BLaER1 treated with 17β-estradiol and CSF1 and Interleukin-3, amounts not matched to agents 10 nM and 100 nM (cell line): ENCODE results near the gene ENC1.

Source experiments
- H3K27ac ChIP-seq, 11 experiments: shearing (Covaris generic); formaldehyde crosslinking; 2 replicates each; pipeline ENCODE4 v1.8.1; 2022
- H3K27me3 ChIP-seq, 11 experiments: shearing (Covaris generic); formaldehyde crosslinking; 2 replicates each; pipeline ENCODE4 v1.8.1; 2022
- H3K36me3 ChIP-seq, 11 experiments: shearing (Covaris generic); formaldehyde crosslinking; 2 replicates each; pipeline ENCODE4 v1.8.1; 2022
- H3K4me1 ChIP-seq, 10 experiments: shearing (Covaris generic); formaldehyde crosslinking; 2 replicates each; pipeline ENCODE4 v1.8.1; 2022
- H3K4me2 ChIP-seq, 11 experiments: shearing (Covaris generic); formaldehyde crosslinking; 2 replicates each; pipeline ENCODE4 v1.8.1; 2022
- H3K4me3 ChIP-seq, 10 experiments: shearing (Covaris generic); formaldehyde crosslinking; 2 replicates each; pipeline ENCODE4 v1.8.1; 2022
- H3K9ac ChIP-seq, 11 experiments: shearing (Covaris generic); formaldehyde crosslinking; 2 replicates each; pipeline ENCODE4 v1.8.1; 2022
- H3K9me3 ChIP-seq, 11 experiments: shearing (Covaris generic); formaldehyde crosslinking; replicated peaks in 1 of 11; 2 replicates each; pipeline ENCODE4 v1.8.1; 2022
- H4K20me1 ChIP-seq, 11 experiments: shearing (Covaris generic); formaldehyde crosslinking; 2 replicates each; pipeline ENCODE4 v1.8.1; 2022
- Cebpa-rat ChIP-seq, 11 experiments: shearing (Covaris generic); IDR thresholded peaks; 2 replicates each; pipeline ENCODE4 v1.8.1; 2022

ENC1 gene

GRCh38 chr5:74648835-74649293, 8.3 kb upstream of the ENC1 start:
- Histone ChIP-seq H3K9me3 (no peaks in the 10 kb centered on the region), H3K4me2 (peak overlapping the region in 2 of 11 experiments; percentile 25 to 31; a peak in 3 of 22 replicates), H3K27ac (no peak overlapping the region; a peak in 1 of 22 replicates), H3K9ac (no peak overlapping the region), H3K4me1 (peaks cover 2 to 49% (median 18%) of the 10 kb centered on the region in 10 experiments; a peak in 19 of 20 replicates), H4K20me1 (no peaks in the 10 kb centered on the region), H3K27me3 (no peaks in the 10 kb centered on the region), H3K4me3 (no peak overlapping the region), H3K36me3 (no peaks in the 10 kb centered on the region)
- TF ChIP-seq Cebpa-rat (IDR thresholded peaks at IDR 0.05) = no peak

DNA sequence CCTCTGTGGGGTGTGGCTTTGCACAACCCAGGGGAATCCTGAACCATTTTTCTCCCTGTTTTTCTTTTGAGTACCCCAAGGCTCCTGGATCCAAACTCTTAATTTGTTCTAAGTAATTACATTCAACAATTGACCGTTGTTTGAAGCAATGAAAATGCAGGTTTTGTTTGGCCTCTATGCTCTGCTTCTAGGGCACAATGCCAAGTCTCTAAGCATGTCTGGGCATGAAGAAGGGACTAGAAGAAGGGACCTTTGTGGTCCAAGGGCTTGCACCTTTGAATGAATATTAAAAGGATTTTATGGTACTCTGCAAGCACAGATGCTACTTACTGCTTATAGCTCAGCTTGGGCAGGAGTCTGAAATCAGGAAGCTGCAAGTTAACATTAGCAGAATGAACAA, 6.6 kb upstream of the ENC1 start:
- H3K27ac ChIP-seq = peak overlapping the region in 1 of 11 experiments; percentile 7; a peak in 2 of 22 replicates

GRCh38 chr5:74643111-74643562, 2.6 kb upstream of the ENC1 start:
- H3K4me3 ChIP-seq = peak overlapping the region in 2 of 10 experiments; percentile 2 to 3; a peak in 4 of 20 replicates
- no peaks in the 10 kb centered on the region for H3K27me3 ChIP-seq
- no peaks in the 10 kb centered on the region for H3K9me3 ChIP-seq
- peaks cover 14 to 23% (median 22%) of the 10 kb centered on the region in 11 experiments; a peak in 21 of 22 replicates for H4K20me1 ChIP-seq
- peak overlapping the region; percentile 73 to 99 (median 94); a peak in 21 of 22 replicates for H3K4me2 ChIP-seq
- peak in 10 of 11 experiments; percentile 69 to 95 (median 89); a peak in 18 of 22 replicates for TF ChIP-seq Cebpa-rat (IDR thresholded peaks at IDR 0.05)
- H3K36me3 ChIP-seq = peaks cover 0 to 8% (median 0%) of the 10 kb centered on the region in 11 experiments; a peak in 1 of 22 replicates
- H3K9ac ChIP-seq = peak overlapping the region; percentile 59 to 96 (median 93); a peak in 20 of 22 replicates
- H3K4me1 ChIP-seq = peaks cover 36 to 76% (median 53%) of the 10 kb centered on the region in 10 experiments
- peak overlapping the region; percentile 67 to 98 (median 94) for H3K27ac ChIP-seq

More for the DNA sequence above, 6.6 kb upstream of the ENC1 start:
- Histone ChIP-seq H3K4me3 (no peak overlapping the region), H4K20me1 (no peaks in the 10 kb centered on the region), H3K36me3 (no peaks in the 10 kb centered on the region), H3K9me3 (no peaks in the 10 kb centered on the region), H3K27me3 (no peaks in the 10 kb centered on the region), H3K4me1 (peaks cover 20 to 67% (median 35%) of the 10 kb centered on the region in 10 experiments; a peak in 19 of 20 replicates), H3K9ac (no peak overlapping the region; a peak in 1 of 22 replicates), H3K4me2 (peak overlapping the region in 3 of 11 experiments; percentile 0 to 54 (median 3); a peak in 3 of 22 replicates)
- TF ChIP-seq Cebpa-rat (IDR thresholded peaks at IDR 0.05) = no peak

GRCh38 chr5:74642543-74642863, 2.0 kb upstream of the ENC1 start:
- Histone ChIP-seq H3K27me3 (no peaks in the 10 kb centered on the region), H3K4me3 (peak overlapping the region in 2 of 10 experiments; percentile 75 to 97; a peak in 3 of 20 replicates), H3K4me1 (peaks cover 43 to 76% (median 59%) of the 10 kb centered on the region in 10 experiments), H3K4me2 (peak overlapping the region; percentile 73 to 99 (median 94)), H3K27ac (peak overlapping the region; percentile 67 to 98 (median 94); a peak in 21 of 22 replicates), H3K36me3 (peaks cover 0 to 14% (median 0%) of the 10 kb centered on the region in 11 experiments; a peak in 10 of 22 replicates), H4K20me1 (peaks cover 20 to 29% (median 29%) of the 10 kb centered on the region in 11 experiments; a peak in 21 of 22 replicates), H3K9me3 (no peaks in the 10 kb centered on the region), H3K9ac (peak overlapping the region; percentile 59 to 96 (median 93); a peak in 20 of 22 replicates)
- no peak; a peak in 1 of 22 replicates for TF ChIP-seq Cebpa-rat (IDR thresholded peaks at IDR 0.05)

DNA sequence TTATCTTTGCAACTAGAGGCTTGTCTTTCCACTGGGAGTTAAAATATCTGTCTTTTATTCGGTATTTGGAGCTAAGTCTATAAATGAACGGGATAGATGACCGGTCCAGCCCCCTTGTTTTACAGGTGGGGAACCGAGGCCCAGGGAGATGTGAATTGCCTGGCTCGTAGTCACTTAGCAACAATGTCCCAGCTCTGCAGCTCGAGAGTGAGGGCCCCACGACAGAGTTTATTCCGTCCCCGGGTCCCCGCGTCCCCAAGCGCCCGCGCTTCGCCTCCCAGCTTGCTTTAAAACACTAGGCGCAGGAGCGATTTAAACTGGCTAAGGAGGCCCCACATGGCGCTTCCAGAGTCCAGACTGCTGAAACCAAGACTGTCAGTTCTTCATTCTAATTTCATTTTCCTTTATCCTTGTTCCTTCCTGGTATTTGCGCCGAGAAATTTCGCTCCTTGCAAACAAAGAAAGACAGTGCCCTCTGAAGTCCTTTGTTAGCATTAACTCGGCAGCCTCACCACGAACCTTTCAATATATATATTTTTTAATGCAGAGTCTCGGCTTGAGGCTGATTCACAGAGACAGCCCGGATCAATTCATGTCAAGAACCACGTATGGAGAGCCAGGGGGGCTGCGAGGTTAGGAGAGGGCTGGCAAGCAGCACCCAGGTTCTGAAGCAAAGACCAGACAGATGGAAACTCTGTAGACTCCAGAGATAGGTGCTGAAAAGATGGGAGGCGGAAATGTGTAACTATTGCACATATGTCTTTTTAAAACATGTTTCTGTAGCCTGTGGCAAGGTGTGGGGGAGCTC, 1.4 kb upstream of the ENC1 start:
- Histone ChIP-seq H3K4me3 (peak overlapping the region; percentile 75 to 97 (median 94)), H3K36me3 (peaks cover 0 to 20% (median 3%) of the 10 kb centered on the region in 11 experiments; a peak in 12 of 22 replicates), H3K9ac (peak overlapping the region; percentile 79 to 96 (median 93)), H4K20me1 (peaks cover 26 to 35% (median 34%) of the 10 kb centered on the region in 11 experiments; a peak in 21 of 22 replicates), H3K9me3 (no peaks in the 10 kb centered on the region), H3K4me1 (peaks cover 45 to 76% (median 63%) of the 10 kb centered on the region in 10 experiments), H3K27ac (peak overlapping the region; percentile 67 to 98 (median 94); a peak in 21 of 22 replicates), H3K27me3 (no peaks in the 10 kb centered on the region), H3K4me2 (peak overlapping the region; percentile 73 to 99 (median 94))
- peak in 1 of 11 experiments; percentile 6; a peak in 1 of 22 replicates for TF ChIP-seq Cebpa-rat (IDR thresholded peaks at IDR 0.05)

- Histone ChIP-seq H3K27me3 (no peaks in the 10 kb centered on the region), H3K4me1 (peaks cover 45 to 76% (median 62%) of the 10 kb centered on the region in 10 experiments)
Measured at GRCh38 chr5:74640954-74641734, 616 bp upstream of the ENC1 start.

DNA sequence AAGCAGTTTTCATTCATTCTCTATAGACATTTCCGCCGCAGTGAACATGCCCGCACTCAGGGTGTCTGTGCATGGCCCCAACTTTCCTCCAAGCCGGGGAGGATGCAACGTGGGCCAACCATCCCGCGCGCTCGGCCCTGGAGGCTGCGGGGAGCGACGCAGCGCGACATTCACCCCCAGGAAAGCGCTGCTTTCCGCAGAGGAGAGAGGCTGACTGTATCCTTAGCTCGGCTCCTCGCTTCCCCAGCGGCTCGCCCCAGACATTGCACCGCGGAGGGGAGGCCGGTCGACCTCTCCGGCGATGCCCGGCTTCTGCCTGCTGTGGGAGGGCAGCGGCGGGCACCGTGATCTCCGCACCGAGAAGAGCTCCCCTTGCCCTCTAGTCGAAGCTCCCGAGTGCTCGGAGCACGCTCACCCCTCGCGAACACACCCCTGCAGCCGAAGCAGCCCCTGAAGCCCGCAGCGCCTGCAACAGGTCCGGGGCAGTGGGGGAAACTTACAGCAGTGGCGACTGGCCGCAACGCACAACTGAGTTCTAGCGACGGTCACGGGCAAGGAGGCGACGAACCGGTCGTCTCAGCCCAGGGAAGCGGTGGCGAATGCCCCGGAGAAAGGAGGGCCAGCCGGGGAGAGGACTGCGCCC, 600 bp downstream of the ENC1 start:
- peaks cover 46 to 76% (median 63%) of the 10 kb centered on the region in 10 experiments for H3K4me1 ChIP-seq
- H3K36me3 ChIP-seq = peaks cover 14 to 40% (median 23%) of the 10 kb centered on the region in 11 experiments
- no peaks in the 10 kb centered on the region for H3K27me3 ChIP-seq
- H3K9me3 ChIP-seq = peaks cover 0 to 11% (median 0%) of the 10 kb centered on the region in 11 experiments; a peak in 7 of 22 replicates
- peaks cover 29 to 55% (median 54%) of the 10 kb centered on the region in 11 experiments; a peak in 21 of 22 replicates for H4K20me1 ChIP-seq
- peak overlapping the region; percentile 79 to 96 (median 93) for H3K9ac ChIP-seq
- peak overlapping the region; percentile 55 to 98 (median 94); a peak in 21 of 22 replicates for H3K27ac ChIP-seq
- peak overlapping the region; percentile 73 to 99 (median 94) for H3K4me2 ChIP-seq
- H3K4me3 ChIP-seq = peak overlapping the region; percentile 75 to 97 (median 94)
- no peak for TF ChIP-seq Cebpa-rat (IDR thresholded peaks at IDR 0.05)

More at GRCh38 chr5:74640954-74641734, 616 bp upstream of the ENC1 start:
- Histone ChIP-seq H3K4me3 (peak overlapping the region; percentile 75 to 97 (median 94)), H3K4me2 (peak overlapping the region; percentile 73 to 99 (median 94)), H4K20me1 (peaks cover 29 to 43% (median 42%) of the 10 kb centered on the region in 11 experiments; a peak in 21 of 22 replicates), H3K36me3 (peaks cover 1 to 28% (median 11%) of the 10 kb centered on the region in 11 experiments; a peak in 20 of 22 replicates), H3K9ac (peak overlapping the region; percentile 79 to 96 (median 93)), H3K27ac (peak overlapping the region; percentile 67 to 98 (median 94); a peak in 21 of 22 replicates), H3K9me3 (peaks cover 0 to 1% (median 0%) of the 10 kb centered on the region in 11 experiments; a peak in 2 of 22 replicates)
- TF ChIP-seq Cebpa-rat (IDR thresholded peaks at IDR 0.05) = no peak
